Right kidney (tissue), 1 donor: ENCODE results near the gene PHLPP1.

Experiments used
- DNase-seq: peaks from one replicate; pipeline ENCODE4 v3.0.0-alpha.2; 2016

The PHLPP1 gene

DNA sequence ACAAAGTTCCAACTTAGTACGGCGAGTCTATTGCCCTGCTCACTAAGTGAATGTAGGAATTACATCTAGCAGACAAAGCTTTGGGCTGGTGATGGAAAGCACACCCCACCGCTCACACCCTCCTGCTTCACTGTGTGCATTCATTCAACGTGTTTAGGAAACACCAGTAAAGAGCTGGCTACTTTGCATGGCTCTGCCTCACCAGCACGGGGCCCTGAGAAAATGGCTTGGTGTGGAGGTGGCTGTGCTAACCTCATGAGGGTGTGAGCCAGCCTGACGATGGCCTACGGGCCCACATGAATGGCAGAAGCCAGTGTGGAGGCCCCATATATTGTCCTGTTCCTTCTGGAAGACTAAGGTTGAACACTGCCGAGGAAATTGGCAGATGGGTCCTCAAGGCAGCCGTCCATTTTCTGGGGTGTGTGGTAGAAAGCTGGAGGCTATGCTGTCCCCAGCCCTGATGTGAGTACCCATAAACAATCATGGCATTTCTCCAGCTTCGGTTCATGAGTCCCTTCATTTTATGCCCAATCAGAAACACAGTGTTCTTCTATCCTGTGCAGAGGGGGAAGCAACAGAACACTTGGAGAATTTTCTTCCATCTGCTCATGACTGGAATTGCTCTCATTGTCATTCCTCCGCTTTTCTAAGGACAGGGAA lies 269.4 kb downstream of the PHLPP1 start:
- no peak for DNase-seq

DNA sequence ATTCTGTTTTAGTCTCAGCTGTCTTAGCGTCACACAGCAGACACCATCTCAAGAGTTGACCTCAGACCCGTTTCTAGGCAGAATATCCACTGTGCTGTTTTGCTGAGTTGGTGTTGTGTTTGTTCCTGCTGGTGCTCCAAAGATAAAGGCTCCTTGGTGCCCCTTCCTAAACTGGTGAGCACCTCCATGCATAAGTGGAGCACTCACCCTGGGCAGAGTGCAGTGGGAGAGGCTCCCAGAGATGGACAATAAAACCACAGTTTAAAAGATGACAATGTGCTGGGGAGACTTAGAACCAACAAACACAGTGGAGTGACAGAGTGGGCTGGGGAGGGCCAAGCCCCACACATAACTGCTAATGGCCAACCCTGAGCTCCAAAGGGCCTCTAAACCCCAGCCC lies 271.1 kb downstream of the PHLPP1 start:
- no peak for DNase-seq

DNA sequence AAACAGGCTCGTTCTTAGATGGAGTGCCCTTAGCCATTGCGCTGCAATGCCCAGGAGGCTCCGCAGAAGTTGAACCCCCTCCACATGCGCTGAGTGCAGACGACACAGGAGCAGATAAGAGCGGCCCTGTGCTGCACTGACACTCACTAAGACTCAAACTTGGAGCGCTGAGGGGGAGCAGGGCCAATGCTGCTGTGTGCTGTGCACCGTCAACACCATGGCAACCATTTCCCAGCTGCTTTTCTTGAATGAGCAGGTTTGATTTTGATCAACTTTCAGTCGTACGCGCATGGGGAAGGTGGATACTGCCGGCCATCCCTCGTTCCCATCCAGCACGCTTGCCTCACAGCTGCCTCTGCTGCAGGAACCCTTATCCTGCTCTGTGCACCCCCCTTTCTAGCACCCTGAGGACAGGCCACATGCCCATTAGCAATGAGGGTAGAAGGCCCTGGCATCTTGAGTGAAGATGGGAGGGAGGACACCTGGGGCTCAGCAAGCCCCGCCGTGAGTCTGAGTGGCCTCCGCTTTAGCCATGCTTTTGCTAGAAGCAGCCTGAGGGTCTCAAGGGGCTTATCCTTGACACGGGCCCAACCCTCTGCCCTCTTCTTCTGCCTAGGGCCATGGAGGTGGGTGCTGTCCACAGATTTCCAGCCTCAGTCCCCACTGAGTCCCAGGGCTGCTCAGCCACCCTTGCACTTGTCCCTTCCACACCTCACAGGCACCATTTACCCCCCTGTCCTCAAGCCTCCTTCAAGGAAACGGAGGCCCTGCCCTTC lies 271.9 kb downstream of the PHLPP1 start:
- no peak for DNase-seq

DNA sequence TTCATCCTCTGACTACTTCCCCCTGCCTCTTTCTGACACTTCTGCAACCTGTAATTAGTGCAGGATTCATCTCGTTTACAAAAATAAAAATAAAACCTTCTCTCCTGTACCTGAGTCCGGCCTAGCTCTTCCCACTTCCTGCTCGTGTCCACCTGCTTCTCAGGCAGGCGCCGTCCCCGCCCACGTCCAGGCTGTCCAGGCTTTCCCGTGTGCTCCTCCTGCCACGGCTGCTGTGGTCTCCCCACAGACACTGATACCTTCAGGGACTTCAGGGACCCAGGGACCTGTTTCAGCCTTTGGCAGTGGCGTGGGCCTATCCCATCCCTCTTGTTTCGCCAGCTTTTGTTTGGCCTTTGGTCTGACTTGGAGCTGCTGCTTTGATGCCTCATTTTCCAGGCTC lies 272.5 kb downstream of the PHLPP1 start:
- no peak for DNase-seq

DNA sequence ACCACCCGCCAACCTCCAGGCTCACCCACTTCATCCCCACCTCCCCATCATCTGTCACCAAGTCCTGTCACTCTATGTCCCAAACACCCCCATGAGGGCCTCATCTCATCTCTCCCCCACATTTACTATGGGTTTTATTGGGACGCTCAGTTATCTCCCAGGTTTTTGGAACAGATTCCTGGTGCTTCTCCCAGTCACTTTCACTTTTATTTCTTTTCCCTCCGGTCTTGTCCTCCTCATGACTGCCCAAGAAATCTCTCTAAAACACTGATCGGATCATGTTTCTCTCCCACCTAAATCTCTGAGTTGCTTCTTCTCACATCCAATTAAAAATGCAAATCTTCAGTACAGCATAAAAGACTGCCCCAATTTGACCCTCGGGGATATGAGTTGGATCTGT lies 273.1 kb downstream of the PHLPP1 start:
- no peak for DNase-seq

DNA sequence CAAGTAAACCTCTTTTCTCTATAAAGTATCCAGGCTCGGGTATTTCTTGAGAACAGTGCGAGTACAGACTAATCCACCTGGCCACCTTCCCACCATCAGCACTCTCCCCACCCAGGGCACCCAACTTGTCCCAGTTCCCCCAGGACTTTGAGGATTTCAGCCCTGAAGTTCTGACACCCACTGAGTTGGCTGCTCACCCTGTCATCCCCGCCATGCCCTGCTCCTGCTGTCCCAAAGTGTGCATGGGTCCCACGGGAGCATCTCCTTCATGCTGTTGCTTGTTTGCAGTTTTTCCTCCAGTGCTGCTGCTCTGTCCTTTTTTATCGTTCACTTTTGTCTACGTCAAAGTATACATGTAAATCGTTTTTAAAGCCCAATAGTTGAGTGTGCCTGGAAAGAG lies 273.9 kb downstream of the PHLPP1 start:
- no peak for DNase-seq

DNA sequence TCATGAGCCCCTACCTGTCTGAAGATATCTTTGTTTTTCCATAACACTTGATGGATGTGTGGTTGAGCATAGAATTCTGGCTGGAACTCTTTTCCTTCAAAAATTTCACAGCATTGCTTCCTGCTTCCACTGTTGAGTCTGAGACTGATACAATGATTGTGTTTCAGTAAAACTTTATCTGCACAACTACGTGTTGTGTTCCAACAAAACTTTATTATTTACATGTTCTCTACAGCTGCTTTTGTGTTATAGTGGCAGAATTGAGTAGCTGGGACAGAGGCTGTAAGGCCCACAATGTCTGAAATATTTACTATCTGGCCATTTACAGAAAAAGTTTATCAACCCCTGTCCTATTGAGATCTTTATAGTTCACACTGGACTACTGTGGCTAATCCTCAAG lies 275.3 kb downstream of the PHLPP1 start:
- DNase-seq, result no peak

DNA sequence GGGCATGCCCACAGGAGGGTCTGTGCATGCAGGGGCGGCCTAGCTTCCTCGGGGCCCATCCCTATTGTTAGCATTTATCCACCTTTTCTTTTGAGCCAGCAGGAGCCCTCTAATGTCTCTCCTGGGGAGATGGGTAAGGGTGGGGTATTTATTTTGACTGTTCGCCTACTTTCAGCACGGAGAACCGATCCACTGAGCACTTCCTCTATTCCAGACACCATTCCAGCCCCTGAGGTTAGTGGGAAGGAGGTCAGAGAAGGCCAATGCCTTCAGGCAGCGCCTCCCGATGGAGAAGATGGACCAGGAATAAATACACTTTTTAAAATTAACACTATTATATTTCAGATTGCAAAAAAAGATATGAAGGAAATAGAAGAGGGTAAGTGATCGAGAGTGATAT lies 276.0 kb downstream of the PHLPP1 start:
- DNase-seq, result no peak

DNA sequence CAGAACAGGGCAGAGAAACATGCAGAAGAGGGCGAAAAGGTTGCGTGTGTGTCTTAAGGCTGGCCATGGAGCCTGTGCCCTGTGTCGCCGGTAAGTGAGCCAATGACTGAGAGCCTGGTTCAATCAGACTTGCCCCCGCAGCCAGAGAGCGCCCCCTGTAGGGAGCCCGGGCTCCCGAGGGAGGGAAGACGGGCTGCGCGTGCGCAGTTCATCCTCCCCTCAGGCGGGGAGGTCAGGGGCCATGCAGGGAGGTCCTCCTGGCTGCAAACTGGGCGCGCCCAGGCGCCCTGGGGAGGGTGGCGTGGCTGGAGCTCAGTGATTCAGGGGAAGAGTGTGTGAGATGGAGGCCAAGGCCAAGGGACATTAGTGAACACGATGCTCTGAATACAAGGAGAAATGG lies 276.6 kb downstream of the PHLPP1 start:
- DNase-seq, result no peak

DNA sequence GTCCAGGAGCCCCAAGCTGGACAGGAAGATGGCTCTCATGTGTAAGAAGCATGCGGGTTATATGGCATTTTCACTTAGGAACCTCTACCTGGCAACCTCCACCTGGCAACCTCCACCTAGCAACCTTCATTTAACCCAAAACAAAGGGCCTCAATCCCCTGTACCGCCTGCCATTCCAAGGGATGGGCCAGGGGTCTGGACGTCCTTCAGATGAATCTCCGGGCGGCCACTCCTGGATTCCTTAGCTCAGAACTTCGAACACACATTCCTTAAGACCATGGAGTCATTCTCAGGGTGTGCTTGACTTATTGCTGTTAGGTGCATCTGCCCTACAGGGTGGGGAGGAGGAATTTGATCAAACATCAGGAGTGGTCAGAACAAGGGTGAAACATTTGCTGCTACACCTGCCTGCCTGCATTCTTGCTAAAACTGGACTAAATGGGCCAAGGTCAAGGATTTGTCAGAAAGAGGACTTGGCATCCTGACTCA lies 277.6 kb downstream of the PHLPP1 start:
- DNase-seq, result no peak

DNA sequence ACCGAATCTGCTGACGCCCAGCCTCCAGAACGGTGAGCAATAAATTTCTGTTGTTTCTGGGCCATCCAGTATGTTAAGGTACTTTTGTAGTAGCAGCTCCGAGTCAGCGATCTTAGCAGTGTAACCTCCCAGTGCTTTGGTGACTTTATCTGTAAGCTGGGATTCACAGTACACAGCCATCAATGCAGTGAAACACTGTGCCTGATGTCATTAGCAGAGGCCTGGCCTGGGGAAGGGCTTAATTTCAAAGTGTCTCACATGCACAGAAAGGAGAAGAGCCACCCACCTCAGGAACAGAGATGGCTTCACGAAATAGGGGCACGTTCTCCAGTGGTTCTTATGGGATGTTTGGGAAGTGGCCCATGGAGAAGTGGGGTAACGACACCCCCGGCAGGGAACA lies 281.2 kb downstream of the PHLPP1 start:
- DNase-seq, result no peak

DNA sequence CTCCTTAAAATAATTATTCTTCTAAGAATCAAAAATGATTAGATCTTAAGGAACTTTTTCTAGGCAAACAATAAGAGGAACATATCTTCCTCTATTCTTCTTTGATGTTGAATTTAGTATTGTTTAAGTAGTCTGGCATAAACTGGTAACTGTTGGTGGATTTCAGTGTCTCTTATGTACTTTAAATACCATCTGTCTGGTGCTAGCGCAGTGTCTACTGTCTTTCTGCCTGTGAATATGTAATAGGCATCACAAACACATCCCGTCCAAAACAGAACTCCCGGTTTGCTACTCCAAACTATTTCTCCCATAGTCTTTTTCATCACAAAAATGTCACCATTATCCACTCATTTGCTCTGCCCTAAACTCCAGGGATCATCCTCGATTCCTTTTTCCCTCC lies 281.7 kb downstream of the PHLPP1 start:
- DNase-seq, result no peak

DNA sequence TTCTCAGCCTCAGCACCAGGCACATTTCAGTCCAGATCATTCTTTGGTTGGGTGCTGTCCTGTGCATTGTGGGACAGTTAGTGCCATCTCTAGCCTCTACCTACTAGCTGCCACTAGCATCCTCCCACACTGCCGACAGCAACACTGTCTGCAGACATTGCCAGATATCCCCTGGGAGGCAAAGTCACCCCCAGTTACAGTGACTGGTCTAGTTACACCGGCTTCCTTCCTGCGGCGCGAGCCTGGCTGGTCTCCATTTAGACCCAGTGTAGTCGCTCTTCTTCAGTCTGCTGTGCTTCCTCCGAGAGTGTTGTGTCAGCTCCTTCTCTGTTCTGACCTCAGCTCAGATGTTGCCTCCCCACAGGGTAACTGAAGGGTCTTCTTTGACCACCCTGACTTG lies 283.1 kb downstream of the PHLPP1 start:
- DNase-seq, result no peak

DNA sequence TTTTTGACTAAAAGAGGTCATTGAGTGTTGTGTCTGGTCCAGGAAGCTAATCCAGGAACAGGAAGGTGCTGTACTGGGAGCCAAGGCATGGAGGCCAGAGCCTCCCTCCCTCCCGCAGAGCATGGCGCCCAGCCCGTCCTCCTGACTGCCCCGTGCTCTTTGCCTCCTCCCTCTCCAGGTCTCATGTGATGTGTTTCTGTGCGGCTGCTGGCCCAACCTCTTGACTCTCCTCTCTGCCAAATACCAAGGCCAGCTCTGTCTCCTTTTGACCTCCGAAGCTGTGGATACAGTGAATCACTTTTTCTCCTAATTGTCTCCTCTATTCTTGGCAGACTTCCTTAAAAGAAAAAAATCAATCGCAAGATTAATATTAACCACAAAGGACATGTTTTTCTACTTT lies 284.1 kb downstream of the PHLPP1 start:
- DNase-seq, result no peak

DNA sequence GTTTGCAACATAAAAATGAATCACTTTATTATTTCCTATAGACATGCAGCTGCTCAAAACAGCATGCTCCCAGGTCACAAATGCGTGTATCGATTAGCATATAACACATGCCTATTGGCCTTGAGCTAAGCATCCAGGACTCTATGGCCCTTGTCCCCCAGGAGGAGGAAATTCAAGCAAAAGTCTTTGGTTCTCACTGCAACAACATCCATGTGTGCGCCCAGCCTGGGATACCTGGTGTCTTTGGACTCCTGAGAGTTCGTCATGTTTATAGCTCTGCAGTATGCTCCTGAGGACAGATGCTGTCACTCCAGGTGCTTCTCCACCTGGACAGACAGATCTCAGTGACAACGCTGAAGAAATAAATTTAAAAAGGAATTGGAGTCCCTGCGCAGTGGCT lies 284.6 kb downstream of the PHLPP1 start:
- no peak for DNase-seq

DNA sequence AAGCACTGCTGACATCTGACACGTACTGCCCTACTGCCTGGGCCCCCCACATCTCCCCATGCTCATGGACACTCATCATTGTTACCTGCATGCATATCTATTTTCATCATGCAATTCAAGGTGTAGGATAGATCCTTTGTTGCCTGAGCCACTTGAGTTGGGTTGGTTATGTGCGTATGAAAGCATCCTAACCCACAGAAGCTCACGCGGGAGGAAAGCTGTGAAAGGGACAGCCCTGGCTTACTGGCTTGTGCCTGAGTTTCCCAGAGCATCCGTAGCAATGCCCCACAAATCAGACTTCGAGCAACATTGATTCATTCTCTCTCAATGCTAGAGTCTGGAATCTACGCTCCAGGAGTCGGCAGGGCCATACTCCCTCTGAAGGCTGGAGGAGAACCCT lies 285.5 kb downstream of the PHLPP1 start:
- no peak for DNase-seq

DNA sequence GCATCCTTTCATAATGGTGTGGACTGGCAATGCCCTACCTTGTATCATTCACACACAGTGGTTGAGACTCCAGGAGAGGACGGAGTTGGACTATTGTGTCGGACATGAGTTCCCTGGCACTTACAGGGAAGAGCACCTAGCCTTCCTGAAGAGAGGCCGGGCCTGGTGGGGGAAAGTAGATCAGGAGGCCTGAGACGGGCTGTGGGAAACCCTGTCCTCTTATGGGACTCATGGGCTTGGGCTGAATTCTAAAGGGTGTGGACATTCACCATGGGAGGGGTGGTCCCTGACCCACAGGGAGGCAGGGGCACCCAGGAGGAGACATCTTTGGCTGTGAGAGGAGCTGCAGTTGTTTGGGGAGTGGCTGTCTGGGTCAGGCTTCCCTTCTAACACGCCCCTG lies 286.5 kb downstream of the PHLPP1 start:
- no peak for DNase-seq

DNA sequence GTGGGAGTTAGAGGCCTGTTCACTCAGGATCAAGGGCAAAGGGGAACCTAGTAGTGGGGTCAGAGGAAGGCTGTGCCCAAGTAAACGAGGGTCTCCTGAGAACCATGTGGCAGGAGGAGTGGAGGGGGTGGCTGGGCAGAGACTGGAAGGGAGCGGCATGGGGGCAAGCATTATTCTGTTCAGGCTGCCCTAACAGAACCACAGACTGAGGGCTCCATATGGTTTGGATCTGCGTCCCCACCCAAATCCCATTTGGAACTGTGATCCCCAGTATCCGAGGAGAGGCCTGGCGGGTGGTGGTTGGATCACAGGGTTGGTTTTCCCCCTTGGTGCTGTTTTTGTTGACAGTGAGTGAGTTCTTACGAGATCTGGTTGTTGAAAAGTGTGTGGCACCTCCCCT lies 287.0 kb downstream of the PHLPP1 start:
- no peak for DNase-seq

DNA sequence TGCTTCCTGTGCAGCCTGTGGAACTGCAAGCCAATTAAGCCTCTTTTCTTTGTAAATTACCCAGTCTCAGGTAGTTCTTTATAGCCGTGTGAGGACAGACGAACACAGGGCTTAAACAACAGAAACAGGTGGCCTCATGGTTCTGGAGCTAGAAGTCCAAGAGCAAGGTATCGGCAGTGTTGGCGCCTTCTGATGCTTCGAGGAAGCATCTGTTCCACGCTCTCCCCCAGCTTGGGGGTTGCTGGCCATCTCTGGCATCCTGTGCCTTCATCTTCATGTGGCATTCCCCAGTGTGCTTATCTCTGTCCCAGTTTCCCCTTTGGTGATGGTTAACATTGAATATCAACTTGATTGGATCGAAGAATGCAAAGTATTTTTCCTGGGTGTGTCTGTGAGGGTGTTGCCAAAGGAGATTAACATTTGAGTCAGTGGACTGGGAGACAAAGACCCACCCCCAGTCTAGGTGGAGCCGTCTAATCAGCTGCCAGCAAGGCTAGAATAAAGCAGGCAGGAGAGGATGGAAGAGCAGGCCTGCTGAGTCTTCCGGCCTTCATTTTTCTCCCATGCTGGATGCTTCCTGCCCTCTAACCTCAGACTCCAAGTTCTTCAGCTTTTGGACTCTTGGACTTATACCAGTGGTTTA lies 287.6 kb downstream of the PHLPP1 start:
- no peak for DNase-seq

DNA sequence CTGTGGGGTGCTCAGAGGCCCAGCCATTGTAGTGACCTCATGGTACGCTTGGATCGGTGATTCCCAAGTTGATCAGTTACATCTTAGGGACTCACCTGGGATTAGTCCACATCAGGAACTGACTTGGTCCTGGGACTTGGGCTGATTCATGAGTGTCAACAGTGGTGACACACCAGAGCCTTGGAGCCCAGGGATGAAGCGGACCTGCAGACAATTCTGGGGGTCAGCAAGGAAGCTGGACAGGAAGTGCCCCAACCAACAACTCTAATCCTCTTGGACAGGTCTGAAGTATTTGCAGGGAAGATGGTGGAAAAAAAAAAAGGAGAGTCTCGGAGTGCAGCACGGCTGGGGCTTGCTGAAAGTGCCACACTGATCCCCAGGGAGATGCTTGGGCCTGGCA lies 288.6 kb downstream of the PHLPP1 start:
- DNase-seq, result no peak

DNA sequence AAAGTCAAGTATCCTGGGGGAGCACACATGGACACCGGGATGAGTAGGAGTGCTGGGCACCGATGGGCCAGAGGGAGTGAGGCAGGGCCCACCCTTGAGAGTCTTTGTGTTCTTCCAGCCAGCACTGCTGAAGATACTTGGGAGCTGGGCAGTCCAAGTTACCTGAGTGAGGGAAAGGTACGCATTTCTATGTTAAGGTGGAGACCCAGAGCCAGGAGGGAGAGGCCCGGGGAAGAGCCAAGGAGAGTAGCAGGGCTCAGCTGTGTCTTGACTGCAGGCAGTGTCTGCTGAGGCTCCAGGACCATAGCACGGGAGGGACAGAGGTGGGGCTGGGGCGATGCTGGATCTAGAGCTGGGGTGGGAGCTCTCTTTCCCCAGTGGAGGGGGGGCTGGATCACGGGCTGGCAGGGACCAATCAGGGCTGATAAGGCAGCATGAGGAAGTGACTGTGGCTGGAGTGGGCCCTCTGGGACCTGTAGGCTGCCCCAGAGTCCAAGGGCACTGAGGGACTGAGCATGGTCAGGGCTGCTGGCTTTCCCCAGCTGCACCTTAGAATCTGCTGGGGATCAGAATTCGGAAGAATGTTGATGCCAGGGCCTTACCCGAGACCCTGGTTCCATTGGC lies 289.2 kb downstream of the PHLPP1 start:
- no peak for DNase-seq

DNA sequence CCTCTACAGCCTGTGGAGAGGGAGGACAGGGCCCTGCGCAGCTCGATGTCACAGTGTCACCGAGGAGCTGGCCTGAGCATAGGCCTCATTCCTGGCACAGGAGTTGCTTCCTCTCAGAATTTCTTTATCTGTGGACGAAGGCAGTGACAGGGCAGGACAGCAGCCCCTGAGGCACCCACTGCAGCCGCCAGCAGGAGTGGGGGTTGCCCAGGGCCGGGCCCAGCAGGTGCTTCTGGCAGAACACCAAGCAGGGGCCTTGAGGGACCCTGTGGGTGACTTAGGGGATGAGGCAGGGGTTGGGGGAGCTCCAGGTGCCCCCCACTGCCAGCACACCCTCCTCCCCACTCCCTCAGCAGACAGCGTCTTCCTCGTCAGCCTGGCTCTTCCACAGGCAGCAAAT lies 290.0 kb downstream of the PHLPP1 start:
- DNase-seq, result no peak

DNA sequence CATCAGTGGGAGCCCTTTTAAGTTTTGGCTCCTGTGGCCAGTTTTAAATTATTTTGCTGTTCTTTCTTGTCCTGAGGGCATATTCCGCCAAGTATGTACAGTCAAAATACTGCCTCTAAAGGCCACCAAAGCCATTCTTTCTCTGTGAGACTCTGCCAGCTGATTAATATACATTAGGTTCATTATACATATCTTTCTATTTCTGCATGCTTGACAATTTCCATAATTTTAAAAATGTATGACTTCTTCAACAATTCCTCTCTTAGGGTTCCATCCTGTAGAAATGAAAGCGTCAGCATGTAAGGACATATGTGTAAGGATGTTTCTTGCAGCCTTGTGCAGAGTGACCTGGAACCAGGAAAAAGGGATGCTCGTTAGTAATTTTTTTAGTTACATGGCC lies 291.9 kb downstream of the PHLPP1 start:
- DNase-seq, result no peak
